SU-DHL-6 (cell line): Measurements from ENCODE around the gene CDK2.

ENCODE experiments used
- CTCF ChIP-seq: fragments of 200-600 bp; sonication (generic); IDR thresholded peaks from one replicate; pipeline ENCODE4 v1.5.1; 2017; ENCODE audit warnings: antibody characterized with exemption, mild to moderate bottlenecking, low read length, moderate library complexity; ENCODE audit not compliant: insufficient read depth, poor library complexity, severe bottlenecking
- EZH2phosphoT487 ChIP-seq: fragments of 200-600 bp; sonication (generic), shearing (Covaris generic); conservative IDR thresholded peaks from 2 replicates; pipeline ENCODE4 v1.6.1; 2018; ENCODE audit warnings: mild to moderate bottlenecking, antibody characterized with exemption, low read length, moderate library complexity, mixed read lengths

DNA sequence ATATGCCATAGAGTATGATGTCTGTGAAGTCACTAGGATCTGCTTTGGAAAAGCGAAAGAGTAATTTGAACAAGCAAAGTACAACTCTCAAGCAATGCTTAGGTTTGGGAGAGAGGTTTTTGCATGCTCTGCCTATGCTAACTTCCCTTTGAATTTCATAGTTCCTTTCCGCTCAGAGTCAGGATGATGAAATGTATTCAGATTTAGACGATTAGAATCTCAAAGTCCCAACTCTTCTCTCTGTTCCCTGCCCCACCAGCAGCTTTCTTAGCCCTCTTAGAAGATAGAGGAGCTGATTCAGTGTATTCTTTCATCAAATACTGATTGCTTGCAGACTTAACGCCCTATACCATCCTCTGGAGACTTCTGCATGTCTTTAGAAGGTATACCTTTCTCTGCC, 18.7 kb downstream of the CDK2 start:
- TF ChIP-seq CTCF (no peak), EZH2phosphoT487 (no peak)
